DOHH2 (cell line): ENCODE data around the gene BANP.
"Not testable (repeated sequence)": the region's sequence is repeated elsewhere in the genome, so short reads cannot be mapped to it uniquely, and the experiment has no call there.

ENCODE experiments used
- CTCF ChIP-seq: fragments of 200-600 bp; sonication (generic); IDR thresholded peaks from one replicate; pipeline ENCODE4 v1.5.1; 2014; ENCODE audit warnings: antibody characterized with exemption, mild to moderate bottlenecking, low read depth, low read length; ENCODE audit not compliant: poor library complexity, severe bottlenecking
- EZH2phosphoT487 ChIP-seq: fragments of 200-600 bp; sonication (generic); IDR thresholded peaks from 2 replicates; pipeline ENCODE4 v1.6.1; 2017; ENCODE audit warnings: borderline replicate concordance, mild to moderate bottlenecking, antibody characterized with exemption, low read length, moderate library complexity, mixed read lengths

GRCh38 chr16:87936016-87936374, 15.2 kb upstream of the BANP start:
- TF ChIP-seq CTCF, EZH2phosphoT487: not testable (repeated sequence)
